Astrocyte (in vitro differentiated cells and primary cell): ENCODE measurements around the gene UBA52.

Experiments
- CTCF ChIP-seq: IDR thresholded peaks from 2 replicates; pipeline ENCODE4 v1.5.1; 2011; ENCODE audit warnings: low read depth, mild to moderate bottlenecking, inconsistent platforms, low read length, moderate library complexity; ENCODE audit not compliant: insufficient read depth
- EZH2 ChIP-seq: IDR thresholded peaks from 2 replicates; pipeline ENCODE4 v1.6.1; 2012; ENCODE audit warnings: mild to moderate bottlenecking, low read length, inconsistent platforms; ENCODE audit not compliant: insufficient read depth

- TF ChIP-seq CTCF (no peak), EZH2 (no peak)
Observed at GRCh38 chr19:18597809-18598660, 26.4 kb downstream of the UBA52 start.
